HG03060 (cell line): ENCODE results near the gene SLC35B2.

Experiments
- ATAC-seq: cut with Tn5 transposase; IDR thresholded peaks from one replicate; pipeline ENCODE4 v1.9.1; 2021; ENCODE audit warnings: low read depth, moderate number of reproducible peaks; ENCODE audit not compliant: unreplicated experiment

Gene SLC35B2

GRCh38 chr6:44257025-44257752, at the start of gene SLC35B2:
Gene SLC35B2, minus strand, starts transcription at chr6:44257528. Its CDS starts 118 bp downstream, at chr6:44257410.
- no peak for ATAC-seq

- no peak for ATAC-seq
Observed at GRCh38 chr6:44306710-44307109, 49.4 kb upstream of the SLC35B2 start.

- ATAC-seq: no peak
Observed at GRCh38 chr6:44305200-44305725, 47.9 kb upstream of the SLC35B2 start.

- no peak for ATAC-seq
Observed at GRCh38 chr6:44304282-44305199, 47.2 kb upstream of the SLC35B2 start.

GRCh38 chr6:44303842-44304241, 46.5 kb upstream of the SLC35B2 start:
- no peak for ATAC-seq

- ATAC-seq: no peak
Observed at GRCh38 chr6:44302856-44303255, 45.5 kb upstream of the SLC35B2 start.

- ATAC-seq: no peak
Observed at GRCh38 chr6:44301782-44302564, 44.6 kb upstream of the SLC35B2 start.

GRCh38 chr6:44301106-44301505, 43.8 kb upstream of the SLC35B2 start:
- ATAC-seq: no peak

- ATAC-seq: no peak
Observed at GRCh38 chr6:44300292-44300823, 43.0 kb upstream of the SLC35B2 start.

GRCh38 chr6:44298864-44299263, 41.5 kb upstream of the SLC35B2 start:
- no peak for ATAC-seq

- ATAC-seq: no peak
Observed at GRCh38 chr6:44298055-44298803, 40.9 kb upstream of the SLC35B2 start.

- ATAC-seq: no peak
Observed at GRCh38 chr6:44297063-44298038, 40.0 kb upstream of the SLC35B2 start.

GRCh38 chr6:44294832-44295791, 37.8 kb upstream of the SLC35B2 start:
- ATAC-seq: no peak

- ATAC-seq: no peak
Observed at GRCh38 chr6:44292661-44293365, 35.5 kb upstream of the SLC35B2 start.

GRCh38 chr6:44291841-44292240, 34.5 kb upstream of the SLC35B2 start:
- ATAC-seq: no peak

GRCh38 chr6:44289726-44290260, 32.5 kb upstream of the SLC35B2 start:
- no peak for ATAC-seq
